Adrenal gland (tissue), 12 donors: ENCODE results near the gene FLYWCH1. TPM values are rescaled to one million over a fixed set of nuclear protein-coding genes. Genes with fewer than 3 reads are reported as not detected.

ENCODE experiments used
- DNase-seq, 7 donors: peaks; one replicate each; pipeline ENCODE4 v3.0.0-alpha.2; 2019 to 2020
- H3K27ac ChIP-seq, 5 donors: fragments of 200-600 bp; sonication (generic) in 4 of 5; 1 replicate in 3 of 5; 2 replicates in 2 of 5; pipeline versions ENCODE4 v1.5.1 to v1.8.0; 2016 to 2020; ENCODE audit warnings: mild to moderate bottlenecking in 1 of 5
- H3K27me3 ChIP-seq: fragments of 200-600 bp; 2 replicates; pipeline ENCODE4 v1.8.0; 2021
- H3K36me3 ChIP-seq, 2 donors: fragments of 200-600 bp; replicated peaks in 1 of 2; 1 replicate in 1 of 2; 2 replicates in 1 of 2; pipeline versions ENCODE4 v1.5.1 to v1.8.0; 2018 to 2022
- H3K4me1 ChIP-seq, 2 donors: fragments of 200-600 bp; replicated peaks in 1 of 2; 1 replicate in 1 of 2; 2 replicates in 1 of 2; pipeline versions ENCODE4 v1.5.1 to v1.8.0; 2018 to 2021
- H3K4me3 ChIP-seq, 4 donors: fragments of 200-600 bp; sonication (generic) in 3 of 4; one replicate each; pipeline ENCODE4 v1.5.1; 2016 to 2018
- H3K9me3 ChIP-seq, 3 donors: fragments of 200-600 bp; sonication (generic) in 1 of 3; replicated peaks in 1 of 3; 1 replicate in 2 of 3; 2 replicates in 1 of 3; pipeline versions ENCODE4 v1.5.1 to v1.8.0; 2016 to 2021
- POLR2A ChIP-seq, 2 donors: fragments of 450-650 bp; IDR thresholded peaks; one replicate each; pipeline ENCODE4 v1.6.1; 2017; ENCODE audit warnings: antibody characterized with exemption in 2 of 2, mild to moderate bottlenecking in 2 of 2, moderate library complexity in 1 of 2
- WGBS, 4 donors: extraction: QIAGEN DNeasy Blood & Tissue Kit in 2 of 4; methylation state at CpG; one replicate each; pipeline versions ENCODE4 v1.1.5 to v1.1.7; 2013 to 2017; 5-methylcytosine and 5-hydroxymethylcytosine counted together
- intact Hi-C, 2 donors: fragments of 100-400 bp; cut with DNase I; formaldehyde crosslinking; loops; one replicate each; pipeline versions ENCODE4 v1.14.1 to v1.15.0; 2022 to 2023
- polyA plus RNA-seq, 3 donors: library from polyadenylated mRNA; stranded (reverse); fragments of 200-250 nt in 2 of 3; fragments of 350-450 nt in 1 of 3; fragmentation: Illumina TruSeq in 1 of 3; extraction: RNeasy Lipid Tissue Mini Kit (QIAGEN cat#74804) in 1 of 3; gene quantifications; one replicate each; pipeline ENCODE4 v1.2.3, GENCODE V29; 2013 to 2014
- total RNA-seq, 9 donors: library from RNA; depleted of rRNA in 4 of 9; stranded (reverse); fragments of >200 nt in 4 of 9; fragments of 120-200 nt in 1 of 9; fragmentation: NEBNext Ultra II Directional in 1 of 9; extraction: Animal tissue kit (Norgen Biotek cat#: 25700) in 1 of 9; gene quantifications; one replicate each; pipeline versions ENCODE4 v1.1.0 to v1.2.4, GENCODE V29; 2013 to 2023
- TF ChIP-seq, protein P1 (sequence below), 6 experiments: fragments of 450-650 bp in 4 of 6; fragments of 200-600 bp in 2 of 6; sonication (generic) in 1 of 6; IDR thresholded peaks; 1 replicate in 5 of 6; 2 replicates in 1 of 6; pipeline versions ENCODE4 v1.5.1 to v1.8.0; 2016 to 2021; ENCODE audit warnings: antibody characterized with exemption in 6 of 6, mild to moderate bottlenecking in 2 of 6, moderate library complexity in 1 of 6
- donor health status: healthy with polysubstance abuse.
- donor health status: Bipolar disorder and iron deficiency.
- donor health status: DM: yes; HTN: yes; CAD: no.
- donor health status: DM: no; HTN: no; CAD: no.
- donor health status: DM: no; HTN: no; CAD: no.
- donor health status: DM: yes; HTN: yes; CAD: no.

Gene FLYWCH1
- total and polyA plus RNA-seq, 12 donors: 3.3 to 89.8 (median 50.4) TPM

DNA sequence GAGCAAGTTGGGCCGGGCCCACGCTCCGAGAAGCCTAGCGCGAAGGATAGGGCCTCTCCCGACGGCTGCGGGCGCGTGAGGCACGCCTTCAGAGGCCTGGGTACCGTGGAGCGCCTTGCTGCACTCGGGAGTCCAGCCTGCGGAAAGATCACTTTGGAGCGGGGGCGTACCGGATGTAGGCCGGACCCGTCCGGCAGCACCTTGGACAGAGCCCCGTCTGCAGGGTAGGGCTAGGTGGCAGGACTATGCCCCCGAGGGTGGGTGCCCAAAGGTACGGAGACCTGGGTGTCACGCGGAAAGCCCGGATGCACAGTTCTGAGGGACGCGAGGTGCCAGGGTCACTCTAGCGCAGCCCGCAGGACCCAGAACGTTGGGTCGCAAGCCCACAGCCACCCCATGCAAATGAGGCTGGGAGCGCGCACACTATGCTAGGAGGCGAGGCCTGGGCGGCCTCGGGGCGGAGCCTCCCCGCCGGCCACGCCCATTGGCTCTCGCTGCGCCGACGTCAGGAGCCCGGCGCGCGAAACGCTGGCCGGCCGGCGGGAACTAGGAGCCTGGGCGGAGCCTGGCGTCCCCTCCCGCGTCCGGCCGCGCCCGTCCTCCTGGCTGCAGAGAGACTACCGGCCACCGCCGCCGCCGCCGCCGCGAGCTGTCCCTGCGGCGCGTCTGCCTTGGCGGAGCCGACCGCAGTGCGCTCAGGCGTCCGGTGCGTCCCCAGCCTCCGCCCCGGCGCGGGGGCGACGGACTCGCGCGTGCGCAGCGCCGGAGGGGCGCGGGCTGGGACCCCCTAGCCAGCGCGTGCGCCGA, 57.2 kb downstream of the FLYWCH1 start, which contains the start of gene PAQR4:
TSS of gene PAQR4 (plus strand) at position 611 of the 807 bp plus-strand sequence. CDS start 327 bp downstream, outside the sequence.
- peaks cover 42% of the 10 kb centered on the region for H3K27me3 ChIP-seq
- 0 to 2% (median 2%) methylated on average over 2 to 98 of the region's 98 CpGs; no CpG with 5 or more reads in 1 of the 4 donors for WGBS, 4 donors
- peak; percentile 81 to 92 (median 85) for DNase-seq
- H3K9me3 ChIP-seq: no peaks in the 10 kb centered on the region
- intact Hi-C loops: no loop called here
- H3K27ac ChIP-seq: peak within 1 kb of the TSS in 4 of 5 donors; percentile 19 to 77 (median 34)
- peaks cover 17 to 33% of the 10 kb centered on the region in 2 donors for H3K4me1 ChIP-seq
- peak within 1 kb of the TSS; percentile 22 to 93 (median 76) for H3K4me3 ChIP-seq
- TF ChIP-seq POLR2A (IDR thresholded peaks at IDR 0.05): peak in 1 of 2 donors; percentile 60
- TF ChIP-seq, protein P1, sequence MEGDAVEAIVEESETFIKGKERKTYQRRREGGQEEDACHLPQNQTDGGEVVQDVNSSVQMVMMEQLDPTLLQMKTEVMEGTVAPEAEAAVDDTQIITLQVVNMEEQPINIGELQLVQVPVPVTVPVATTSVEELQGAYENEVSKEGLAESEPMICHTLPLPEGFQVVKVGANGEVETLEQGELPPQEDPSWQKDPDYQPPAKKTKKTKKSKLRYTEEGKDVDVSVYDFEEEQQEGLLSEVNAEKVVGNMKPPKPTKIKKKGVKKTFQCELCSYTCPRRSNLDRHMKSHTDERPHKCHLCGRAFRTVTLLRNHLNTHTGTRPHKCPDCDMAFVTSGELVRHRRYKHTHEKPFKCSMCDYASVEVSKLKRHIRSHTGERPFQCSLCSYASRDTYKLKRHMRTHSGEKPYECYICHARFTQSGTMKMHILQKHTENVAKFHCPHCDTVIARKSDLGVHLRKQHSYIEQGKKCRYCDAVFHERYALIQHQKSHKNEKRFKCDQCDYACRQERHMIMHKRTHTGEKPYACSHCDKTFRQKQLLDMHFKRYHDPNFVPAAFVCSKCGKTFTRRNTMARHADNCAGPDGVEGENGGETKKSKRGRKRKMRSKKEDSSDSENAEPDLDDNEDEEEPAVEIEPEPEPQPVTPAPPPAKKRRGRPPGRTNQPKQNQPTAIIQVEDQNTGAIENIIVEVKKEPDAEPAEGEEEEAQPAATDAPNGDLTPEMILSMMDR (IDR thresholded peaks at IDR 0.05): peak in 1 of 6 experiments; percentile 7
- H3K36me3 ChIP-seq: no peaks in the 10 kb centered on the region

DNA sequence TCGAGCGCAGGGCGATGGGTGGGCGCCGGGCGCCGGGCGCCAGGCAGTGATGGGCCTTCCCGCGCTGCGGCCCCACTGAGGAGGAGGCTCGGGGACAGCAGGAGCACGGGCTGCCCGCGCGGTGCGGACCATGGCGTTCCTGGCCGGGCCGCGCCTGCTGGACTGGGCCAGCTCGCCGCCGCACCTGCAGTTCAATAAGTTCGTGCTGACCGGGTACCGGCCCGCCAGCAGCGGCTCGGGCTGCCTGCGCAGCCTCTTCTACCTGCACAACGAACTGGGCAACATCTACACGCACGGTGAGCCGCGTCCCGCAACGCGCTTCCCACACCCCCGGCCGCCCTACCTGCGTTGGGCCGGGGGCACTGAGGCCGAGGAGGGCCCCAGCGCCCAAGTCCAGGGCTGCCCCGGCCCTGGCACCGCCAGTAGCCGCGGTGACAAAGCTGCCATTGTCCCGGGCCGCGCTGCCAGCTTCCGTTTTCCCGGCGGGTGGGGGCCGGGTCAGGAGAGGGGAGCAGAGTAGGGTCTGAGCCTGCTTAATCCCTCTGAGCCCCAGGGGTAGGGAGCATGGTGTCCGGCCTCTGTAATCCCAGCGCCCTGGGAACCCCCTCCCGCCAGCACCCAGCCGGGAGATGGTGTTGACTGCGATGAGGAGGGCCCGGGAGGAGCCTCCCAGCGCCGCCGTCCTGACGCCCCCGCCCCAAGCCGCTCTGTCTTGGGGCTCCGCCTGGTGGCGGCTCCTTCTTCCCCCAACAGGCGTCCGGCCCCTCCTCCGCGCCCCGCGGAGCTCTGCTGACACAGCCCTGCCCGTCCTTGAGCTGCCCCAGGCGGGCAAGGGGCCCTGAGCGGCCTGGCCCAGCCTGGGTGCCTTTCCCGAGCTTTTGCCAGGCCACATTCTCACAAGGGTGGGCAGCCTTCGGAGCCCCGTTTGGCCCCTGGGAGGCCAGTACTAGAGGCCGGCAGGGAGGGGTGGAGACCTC, 58.1 kb downstream of the FLYWCH1 start:
- DNase-seq: peak; percentile 76 to 84 (median 82)
- Histone ChIP-seq H3K9me3 (no peaks in the 10 kb centered on the region), H3K27ac (peak overlapping the region in 4 of 5 donors; percentile 19 to 77 (median 34)), H3K4me3 (peak overlapping the region; percentile 22 to 93 (median 76)), H3K27me3 (peaks cover 33% of the 10 kb centered on the region), H3K4me1 (peaks cover 8 to 24% of the 10 kb centered on the region in 2 donors), H3K36me3 (no peaks in the 10 kb centered on the region)
- TF ChIP-seq, protein P1 (IDR thresholded peaks at IDR 0.05): peak; percentile 31 to 56 (median 48)
- TF ChIP-seq POLR2A (IDR thresholded peaks at IDR 0.05): peak in 1 of 2 donors; percentile 44
- intact Hi-C loops: no loop called here
- WGBS, 4 donors: 1 to 10% (median 2%) methylated on average over 8 to 83 of the region's 83 CpGs

DNA sequence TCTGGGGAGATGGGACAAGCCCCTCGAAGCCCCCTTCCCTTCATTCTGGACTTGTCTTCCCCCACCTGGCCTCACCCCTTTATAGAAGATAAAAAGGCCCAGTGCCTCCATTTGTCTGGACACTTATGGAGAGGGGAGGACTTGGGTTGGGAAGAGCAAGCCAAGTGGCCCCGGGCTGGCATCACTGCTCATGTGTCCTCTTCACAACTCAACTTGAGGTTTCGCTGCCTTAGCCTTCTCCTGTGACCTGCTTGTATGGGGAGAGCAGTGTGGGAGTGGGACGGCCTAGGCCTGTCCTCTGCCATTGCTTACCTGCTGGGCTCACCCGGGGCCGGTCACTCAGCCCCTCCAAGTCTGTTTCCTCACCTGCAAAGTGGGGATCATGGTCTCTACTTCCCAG, 58.8 kb downstream of the FLYWCH1 start:
- H3K27ac ChIP-seq: no peak overlapping the region
- no peak for TF ChIP-seq POLR2A (IDR thresholded peaks at IDR 0.05)
- no peaks in the 10 kb centered on the region for H3K9me3 ChIP-seq
- no peak for DNase-seq
- peaks cover 27% of the 10 kb centered on the region for H3K27me3 ChIP-seq
- intact Hi-C loops: no loop called here
- WGBS, 4 donors: 71 to 90% (median 81%) methylated on average over 2 to 6 of the region's 6 CpGs
- peaks cover 5 to 21% of the 10 kb centered on the region in 2 donors for H3K4me1 ChIP-seq
- no peaks in the 10 kb centered on the region for H3K36me3 ChIP-seq
- H3K4me3 ChIP-seq: peak overlapping the region in 1 of 4 donors; percentile 93

DNA sequence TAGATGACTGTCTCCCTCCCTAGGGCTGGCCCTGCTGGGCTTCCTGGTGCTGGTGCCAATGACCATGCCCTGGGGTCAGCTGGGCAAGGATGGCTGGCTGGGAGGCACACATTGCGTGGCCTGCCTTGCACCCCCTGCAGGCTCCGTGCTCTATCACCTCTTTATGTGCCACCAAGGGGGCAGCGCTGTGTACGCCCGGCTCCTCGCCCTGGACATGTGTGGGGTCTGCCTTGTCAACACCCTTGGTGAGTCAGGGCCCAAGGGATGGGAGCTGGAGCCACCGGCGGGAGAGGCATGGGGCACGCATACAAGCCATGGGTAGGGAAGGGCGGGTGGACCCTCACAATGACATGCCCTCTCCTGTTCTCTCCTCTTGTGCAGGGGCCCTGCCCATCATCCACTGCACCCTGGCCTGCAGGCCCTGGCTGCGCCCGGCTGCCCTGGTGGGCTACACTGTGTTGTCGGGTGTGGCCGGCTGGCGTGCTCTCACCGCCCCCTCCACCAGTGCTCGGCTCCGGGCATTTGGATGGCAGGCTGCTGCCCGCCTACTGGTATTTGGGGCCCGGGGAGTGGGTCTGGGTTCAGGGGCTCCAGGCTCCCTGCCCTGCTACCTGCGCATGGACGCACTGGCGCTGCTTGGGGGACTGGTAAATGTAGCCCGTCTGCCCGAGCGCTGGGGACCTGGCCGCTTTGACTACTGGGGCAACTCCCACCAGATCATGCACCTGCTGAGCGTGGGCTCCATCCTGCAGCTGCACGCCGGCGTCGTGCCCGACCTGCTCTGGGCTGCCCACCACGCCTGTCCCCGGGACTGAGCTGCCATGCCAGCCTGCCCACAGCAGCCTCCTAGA, 59.6 kb downstream of the FLYWCH1 start:
- intact Hi-C loops: no loop called here
- Histone ChIP-seq H3K27me3 (peaks cover 19% of the 10 kb centered on the region), H3K4me1 (peaks cover 5 to 21% of the 10 kb centered on the region in 2 donors), H3K36me3 (no peaks in the 10 kb centered on the region), H3K27ac (no peak overlapping the region), H3K9me3 (no peaks in the 10 kb centered on the region), H3K4me3 (no peak overlapping the region)
- 91 to 95% (median 94%) methylated on average over 8 to 35 of the region's 35 CpGs for WGBS, 4 donors
- TF ChIP-seq, protein P1 (IDR thresholded peaks at IDR 0.05): no peak
- TF ChIP-seq POLR2A (IDR thresholded peaks at IDR 0.05): no peak
- peak in 1 of 7 donors; percentile 18 for DNase-seq
